Right atrium auricular region (tissue), 2 donors: Measurements from ENCODE around the gene DNAJC6. TPM values are rescaled to one million over a fixed set of nuclear protein-coding genes. Genes with fewer than 3 reads are reported as not detected.

ENCODE experiments used
- DNase-seq: peaks from one replicate; pipeline ENCODE4 v3.0.0-alpha.2; 2019; ENCODE audit warnings: low spot score
- H3K27ac ChIP-seq, 2 donors: fragments of 200-600 bp; sonication (generic); 1 replicate in 1 of 2; 2 replicates in 1 of 2; pipeline ENCODE4 v1.5.1; 2016 to 2019
- H3K27me3 ChIP-seq, 2 donors: fragments of 200-600 bp; sonication (generic); one replicate each; pipeline versions ENCODE4 v1.5.1 to v1.6.0; 2017 to 2019
- H3K36me3 ChIP-seq: fragments of 200-600 bp; sonication (generic); one replicate; pipeline ENCODE4 v1.5.1; 2016
- H3K4me1 ChIP-seq, 2 donors: fragments of 200-600 bp; sonication (generic); one replicate each; pipeline versions ENCODE4 v1.5.1 to v1.6.0; 2017 to 2019
- H3K4me3 ChIP-seq, 2 donors: fragments of 200-600 bp; sonication (generic); 1 replicate in 1 of 2; 2 replicates in 1 of 2; pipeline ENCODE4 v1.5.1; 2017 to 2019; ENCODE audit warnings: mild to moderate bottlenecking in 1 of 2, moderate library complexity in 1 of 2
- H3K9me3 ChIP-seq, 2 donors: fragments of 200-600 bp; sonication (generic); one replicate each; pipeline ENCODE4 v1.5.1; 2019
- CTCF ChIP-seq, 2 donors: fragments of 200-600 bp; sonication (generic); IDR thresholded peaks; one replicate each; pipeline ENCODE4 v1.5.1; 2019; ENCODE audit warnings: antibody characterized with exemption in 2 of 2
- total RNA-seq, 2 donors: library from RNA; depleted of rRNA; stranded (reverse); fragments of >200 nt; gene quantifications; one replicate each; pipeline ENCODE4 v1.1.0, GENCODE V29; 2016

The DNAJC6 gene
- total RNA-seq, 2 donors from 2014 or later, result 17.3 to 24.6 TPM

GRCh38 chr1:65332821-65333220, 23.5 kb downstream of the DNAJC6 start:
- H3K36me3 ChIP-seq, result no peaks in the 10 kb centered on the region
- H3K9me3 ChIP-seq, result no peaks in the 10 kb centered on the region
- DNase-seq, result no peak
- TF ChIP-seq CTCF (IDR thresholded peaks at IDR 0.05), result no peak
- no peaks in the 10 kb centered on the region for H3K4me1 ChIP-seq
- no peak overlapping the region for H3K4me3 ChIP-seq
- no peak overlapping the region for H3K27ac ChIP-seq
- no peaks in the 10 kb centered on the region for H3K27me3 ChIP-seq

GRCh38 chr1:65334081-65334480, 24.7 kb downstream of the DNAJC6 start:
- Histone ChIP-seq H3K36me3 (no peaks in the 10 kb centered on the region), H3K4me1 (no peaks in the 10 kb centered on the region), H3K27ac (no peak overlapping the region), H3K4me3 (no peak overlapping the region), H3K27me3 (no peaks in the 10 kb centered on the region), H3K9me3 (no peaks in the 10 kb centered on the region)
- DNase-seq, result no peak
- TF ChIP-seq CTCF (IDR thresholded peaks at IDR 0.05), result no peak

GRCh38 chr1:65339866-65340468, 30.6 kb downstream of the DNAJC6 start:
- DNase-seq, result no peak
- TF ChIP-seq CTCF (IDR thresholded peaks at IDR 0.05), result no peak
- Histone ChIP-seq H3K4me3 (no peak overlapping the region), H3K4me1 (peaks cover 0 to 5% of the 10 kb centered on the region in 2 donors), H3K27ac (no peak overlapping the region), H3K36me3 (no peaks in the 10 kb centered on the region), H3K27me3 (no peaks in the 10 kb centered on the region), H3K9me3 (no peaks in the 10 kb centered on the region)

GRCh38 chr1:65341381-65341780, 32.0 kb downstream of the DNAJC6 start:
- Histone ChIP-seq H3K36me3 (no peaks in the 10 kb centered on the region), H3K4me3 (no peak overlapping the region), H3K4me1 (peaks cover 0 to 5% of the 10 kb centered on the region in 2 donors), H3K27me3 (no peaks in the 10 kb centered on the region), H3K27ac (no peak overlapping the region), H3K9me3 (no peaks in the 10 kb centered on the region)
- no peak for DNase-seq
- TF ChIP-seq CTCF (IDR thresholded peaks at IDR 0.05), result no peak

- H3K9me3 ChIP-seq, result no peaks in the 10 kb centered on the region
- no peak overlapping the region for H3K27ac ChIP-seq
- no peaks in the 10 kb centered on the region for H3K36me3 ChIP-seq
- peaks cover 0 to 5% of the 10 kb centered on the region in 2 donors for H3K4me1 ChIP-seq
- no peak for TF ChIP-seq CTCF (IDR thresholded peaks at IDR 0.05)
- no peak overlapping the region for H3K4me3 ChIP-seq
- DNase-seq, result no peak
- no peaks in the 10 kb centered on the region for H3K27me3 ChIP-seq
These were observed 33.9 kb downstream of the DNAJC6 start for GRCh38 chr1:65343286-65343685.
